ENCODE results near the gene PAPSS1.
"Not testable (repeated sequence)": the region's sequence is repeated elsewhere in the genome, so short reads cannot be mapped to it uniquely, and the experiment has no call there.

PAPSS1 gene

GRCh38 chr4:107719922-107720722 lies at the start of gene PAPSS1:
TSS of gene PAPSS1 (minus strand) at chr4:107720234. CDS start at chr4:107720179, 55 bp downstream.
- peak; percentile 83 to 92 for DNase-seq (ENCODE audit: low read depth in 1 of 2, low spot score in 1 of 2)

- no peak for DNase-seq (ENCODE audit: low read depth in 1 of 2, low spot score in 1 of 2)
These were observed 40.4 kb upstream of the PAPSS1 start for GRCh38 chr4:107760281-107760947.

- DNase-seq (ENCODE audit: low read depth in 1 of 2, low spot score in 1 of 2): no peak
These were observed 37.9 kb upstream of the PAPSS1 start for GRCh38 chr4:107757864-107758476.

GRCh38 chr4:107757283-107757682 lies 37.2 kb upstream of the PAPSS1 start:
- DNase-seq (ENCODE audit: low read depth in 1 of 2, low spot score in 1 of 2): no peak

GRCh38 chr4:107755841-107756356 lies 35.9 kb upstream of the PAPSS1 start:
- no peak for DNase-seq (ENCODE audit: low read depth in 1 of 2, low spot score in 1 of 2)

- DNase-seq (ENCODE audit: low read depth in 1 of 2, low spot score in 1 of 2): no peak
These were observed 31.6 kb upstream of the PAPSS1 start for GRCh38 chr4:107751670-107752069.

GRCh38 chr4:107747748-107748486 lies 27.9 kb upstream of the PAPSS1 start:
- no peak for DNase-seq (ENCODE audit: low read depth in 1 of 2, low spot score in 1 of 2)

- DNase-seq (ENCODE audit: low read depth in 1 of 2, low spot score in 1 of 2): no peak
These were observed 26.1 kb upstream of the PAPSS1 start for GRCh38 chr4:107746161-107746560.

- DNase-seq (ENCODE audit: low read depth in 1 of 2, low spot score in 1 of 2): no peak
These were observed 24.5 kb upstream of the PAPSS1 start for GRCh38 chr4:107744532-107744931.

GRCh38 chr4:107743532-107743931 lies 23.5 kb upstream of the PAPSS1 start:
- no peak for DNase-seq (ENCODE audit: low read depth in 1 of 2, low spot score in 1 of 2)

GRCh38 chr4:107742791-107743190 lies 22.8 kb upstream of the PAPSS1 start:
- no peak for DNase-seq (ENCODE audit: low read depth in 1 of 2, low spot score in 1 of 2)

GRCh38 chr4:107742196-107742595 lies 22.2 kb upstream of the PAPSS1 start:
- no peak for DNase-seq (ENCODE audit: low read depth in 1 of 2, low spot score in 1 of 2)

GRCh38 chr4:107740950-107741701 lies 21.1 kb upstream of the PAPSS1 start:
- no peak for DNase-seq (ENCODE audit: low read depth in 1 of 2, low spot score in 1 of 2)

GRCh38 chr4:107740381-107740780 lies 20.3 kb upstream of the PAPSS1 start:
- DNase-seq (ENCODE audit: low read depth in 1 of 2, low spot score in 1 of 2): no peak

GRCh38 chr4:107737450-107737849 lies 17.4 kb upstream of the PAPSS1 start:
- DNase-seq (ENCODE audit: low read depth in 1 of 2, low spot score in 1 of 2): no peak

- peak in 1 of 2 donors; percentile 44 for DNase-seq (ENCODE audit: low read depth in 1 of 2, low spot score in 1 of 2)
These were observed 17.0 kb upstream of the PAPSS1 start for GRCh38 chr4:107736924-107737448.

- no peak for DNase-seq (ENCODE audit: low read depth in 1 of 2, low spot score in 1 of 2)
These were observed 16.0 kb upstream of the PAPSS1 start for GRCh38 chr4:107736037-107736436.

GRCh38 chr4:107734120-107734519 lies 14.1 kb upstream of the PAPSS1 start:
- no peak for DNase-seq (ENCODE audit: low read depth in 1 of 2, low spot score in 1 of 2)

- no peak for DNase-seq (ENCODE audit: low read depth in 1 of 2, low spot score in 1 of 2)
These were observed 13.4 kb upstream of the PAPSS1 start for GRCh38 chr4:107733431-107733925.

GRCh38 chr4:107729050-107729449 lies 9.0 kb upstream of the PAPSS1 start:
- not testable (repeated sequence) for DNase-seq (ENCODE audit: low read depth in 1 of 2, low spot score in 1 of 2)
